LoVo (cell line): ENCODE results near the gene NEURL2.
A peak's percentile ranks its signal among the peaks of the same experiment; 100 is the strongest.
"Not testable (repeated sequence)": the region's sequence is repeated elsewhere in the genome, so short reads cannot be mapped to it uniquely, and the experiment has no call there.

Experiments used
- DNase-seq: peaks from one replicate; pipeline ENCODE4 v3.0.0-alpha.2; 2016; ENCODE audit warnings: low spot score

The NEURL2 gene

DNA sequence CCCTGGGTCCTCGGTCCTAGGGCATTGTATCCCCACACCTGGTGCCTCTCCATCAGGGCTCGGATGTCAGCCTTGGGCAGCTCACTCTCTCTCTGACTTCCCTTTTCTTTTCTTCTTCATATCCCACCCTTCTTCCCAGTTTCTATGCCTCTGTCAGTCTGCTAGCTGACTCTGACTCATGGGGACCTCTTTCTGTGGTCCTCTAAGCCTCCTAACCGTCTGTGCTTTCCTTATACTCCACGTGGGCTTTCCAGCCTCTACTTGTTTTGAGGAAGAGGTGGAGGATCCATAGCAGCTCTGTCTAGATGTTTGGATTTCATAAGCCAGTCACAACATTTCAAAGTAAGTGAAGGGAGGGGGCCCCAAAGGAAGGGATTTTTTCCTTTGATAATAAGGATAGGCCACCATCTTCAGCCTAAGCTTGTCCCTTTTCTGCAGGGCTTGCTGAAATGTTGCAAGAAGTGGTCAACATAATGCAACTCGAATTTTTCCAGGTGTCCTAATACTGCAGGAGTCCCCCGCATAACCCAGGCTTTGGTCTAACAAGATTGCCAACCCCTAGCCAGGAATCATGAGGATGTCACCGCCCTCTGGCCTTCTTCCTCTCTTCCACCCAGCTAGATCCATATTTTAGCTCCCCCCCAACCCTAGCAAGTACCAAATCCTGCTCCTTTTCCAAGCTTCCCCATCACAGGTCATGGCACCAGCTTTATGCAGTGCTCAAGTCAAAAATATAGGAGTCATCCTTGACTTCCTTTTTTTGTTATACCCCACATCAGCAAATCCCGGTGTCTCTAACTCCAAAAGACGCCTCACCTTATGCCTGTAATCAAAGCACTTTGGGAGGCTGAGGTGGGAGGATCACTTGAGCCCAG is 29.7 kb upstream of the NEURL2 start:
- DNase-seq = no peak

DNA sequence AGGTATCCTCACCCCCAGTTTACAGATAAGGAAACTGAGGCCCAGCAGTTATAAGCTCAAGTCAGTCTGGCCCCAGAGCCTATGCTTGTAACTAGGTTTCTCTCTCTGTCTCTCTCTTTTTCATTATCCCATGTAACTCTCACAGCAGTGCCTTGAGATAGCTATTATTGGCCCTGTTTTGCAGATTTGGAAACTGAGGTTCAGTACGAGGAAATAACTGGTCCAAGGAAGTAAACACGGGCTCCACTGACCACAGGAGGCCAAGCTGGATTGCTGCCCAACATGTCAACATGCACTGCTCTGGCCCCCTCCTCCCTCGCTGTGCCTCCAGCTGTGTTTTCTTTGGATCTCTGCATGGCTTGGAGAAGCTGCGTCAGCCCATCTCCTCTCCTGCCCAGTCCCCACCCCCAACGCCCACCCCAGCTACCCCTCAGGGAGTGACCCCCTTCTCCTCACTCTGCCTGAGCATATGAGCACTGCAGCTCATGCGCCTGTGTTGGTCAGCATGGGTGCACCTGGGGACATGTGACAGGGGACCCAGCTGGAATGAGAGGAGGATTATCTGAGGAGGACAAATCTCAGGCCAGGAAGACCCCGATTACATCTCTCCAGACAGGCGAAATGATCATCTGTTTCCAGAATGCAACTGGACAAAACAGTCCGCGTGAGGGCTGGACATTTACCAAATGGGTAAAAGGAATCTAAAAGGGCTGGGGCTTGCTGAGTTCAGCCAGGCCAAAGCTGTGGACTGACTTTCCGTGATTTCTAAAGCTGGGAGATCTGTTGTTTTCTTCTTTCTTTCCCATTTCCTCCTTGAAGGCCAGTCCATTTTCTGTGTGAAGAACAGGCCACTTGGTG is 28.8 kb upstream of the NEURL2 start:
- DNase-seq = no peak

DNA sequence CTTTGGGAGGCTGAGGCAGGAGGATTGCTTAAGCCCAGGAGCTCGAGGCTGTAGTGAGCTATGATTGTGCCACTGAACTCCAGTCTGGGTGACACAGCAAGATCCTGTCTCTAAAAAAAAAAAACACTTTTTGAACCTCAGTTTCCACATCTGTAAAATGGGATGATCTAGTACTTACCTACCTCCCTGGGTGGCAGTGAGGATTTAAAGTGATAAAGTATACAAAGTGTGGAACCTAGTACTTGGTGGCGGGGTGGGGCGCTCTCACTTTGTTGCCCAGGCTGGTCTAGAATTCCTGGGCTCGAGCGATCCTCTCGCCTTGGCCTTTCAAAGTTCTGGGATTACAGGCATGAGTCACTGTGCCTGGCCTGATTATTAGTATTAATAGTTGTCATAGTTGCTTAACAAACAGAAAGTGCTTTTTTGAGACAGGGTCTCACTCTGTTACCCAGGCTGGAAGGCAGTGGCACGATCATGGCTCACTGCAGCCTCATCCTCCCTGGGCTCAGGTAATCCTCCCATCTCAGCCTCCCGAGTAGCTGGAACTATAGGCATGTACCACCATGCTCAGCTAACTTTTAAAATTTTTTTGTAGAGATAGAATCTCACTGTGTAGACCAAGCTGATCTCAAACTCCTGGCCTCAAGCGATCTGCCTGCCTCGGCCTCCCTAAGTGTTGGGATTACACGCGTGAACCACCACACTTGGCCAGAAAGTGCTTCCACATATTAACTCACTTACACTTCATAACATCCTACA is 27.9 kb upstream of the NEURL2 start:
- no peak for DNase-seq

DNA sequence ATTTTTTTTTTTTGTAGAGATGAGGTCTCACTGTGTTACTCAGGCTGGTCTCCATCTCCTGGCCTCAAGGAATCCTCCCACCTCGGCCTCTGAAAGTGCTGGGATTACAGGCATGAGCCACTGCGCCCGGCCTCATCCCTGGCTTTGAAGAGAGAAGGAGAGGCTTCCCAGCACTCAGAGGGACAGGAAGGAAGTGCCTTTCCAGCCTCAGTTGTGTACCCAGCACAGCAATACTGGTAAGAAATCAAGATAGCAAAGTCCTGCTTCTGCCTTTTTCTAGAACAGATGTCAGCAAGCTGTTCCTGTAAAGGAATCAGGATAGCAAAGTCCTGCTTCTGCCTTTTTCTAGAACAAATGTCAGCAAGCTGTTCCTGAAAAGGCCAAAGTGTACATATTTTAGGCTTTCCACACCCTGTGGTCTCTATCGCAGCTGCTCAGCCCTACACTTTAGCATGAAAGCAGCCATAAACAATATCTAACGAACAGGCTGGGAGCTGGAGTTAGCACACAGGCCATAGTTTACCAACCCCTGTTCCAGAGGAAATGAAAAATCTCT is 27.3 kb upstream of the NEURL2 start:
- no peak for DNase-seq

DNA sequence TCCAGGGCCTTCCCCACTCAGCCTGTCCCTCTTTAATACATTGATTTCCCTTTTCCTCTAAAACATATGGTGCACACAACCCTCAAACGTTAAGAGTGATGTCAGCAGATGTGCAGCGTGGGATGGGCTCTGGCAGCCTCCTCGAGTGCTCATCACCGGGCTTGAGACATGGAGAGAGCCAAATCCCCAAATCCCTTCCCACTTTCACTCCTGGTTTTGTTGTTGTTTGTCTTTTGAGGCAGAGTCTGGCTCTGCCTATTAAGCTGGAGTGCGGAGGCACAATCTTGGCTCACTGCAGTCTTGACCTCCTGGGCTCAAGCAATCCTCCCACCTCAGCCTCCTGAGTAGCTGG is 26.8 kb upstream of the NEURL2 start:
- DNase-seq = no peak

DNA sequence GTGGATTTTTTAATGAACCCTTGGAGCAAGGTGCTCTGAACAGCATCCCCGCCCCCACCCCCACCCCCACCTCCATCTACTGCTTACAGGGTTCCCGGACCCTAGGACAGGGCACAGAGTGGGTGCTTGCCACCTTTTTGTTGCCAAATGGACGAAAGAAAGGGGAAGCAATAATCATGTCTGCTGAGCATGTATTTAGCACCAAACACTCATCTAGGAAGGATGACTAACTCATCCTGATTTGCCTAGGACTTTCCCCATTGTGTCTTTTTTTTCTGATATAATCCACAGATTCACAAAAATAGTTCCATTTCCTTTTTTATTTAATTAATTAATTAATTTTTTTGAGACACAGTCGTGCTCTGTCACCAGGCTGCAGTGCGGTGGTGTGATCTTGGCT is 22.1 kb upstream of the NEURL2 start:
- no peak for DNase-seq

DNA sequence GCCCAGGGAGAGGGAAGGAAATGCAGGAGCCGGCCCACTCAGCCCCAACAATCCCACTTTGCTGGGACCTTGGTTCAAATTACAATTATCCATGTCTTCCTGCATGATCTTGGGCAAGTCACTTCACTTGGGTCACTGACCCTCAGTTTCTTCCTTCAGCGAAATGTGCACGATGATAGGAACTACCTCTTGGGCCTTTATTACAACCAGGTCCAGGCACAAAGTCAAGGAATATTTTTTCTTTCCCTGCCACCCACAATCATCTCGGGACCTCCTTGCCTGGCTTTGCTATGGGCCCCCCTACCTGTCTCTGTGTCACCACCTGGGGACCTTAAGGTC is 21.3 kb upstream of the NEURL2 start:
- no peak for DNase-seq

DNA sequence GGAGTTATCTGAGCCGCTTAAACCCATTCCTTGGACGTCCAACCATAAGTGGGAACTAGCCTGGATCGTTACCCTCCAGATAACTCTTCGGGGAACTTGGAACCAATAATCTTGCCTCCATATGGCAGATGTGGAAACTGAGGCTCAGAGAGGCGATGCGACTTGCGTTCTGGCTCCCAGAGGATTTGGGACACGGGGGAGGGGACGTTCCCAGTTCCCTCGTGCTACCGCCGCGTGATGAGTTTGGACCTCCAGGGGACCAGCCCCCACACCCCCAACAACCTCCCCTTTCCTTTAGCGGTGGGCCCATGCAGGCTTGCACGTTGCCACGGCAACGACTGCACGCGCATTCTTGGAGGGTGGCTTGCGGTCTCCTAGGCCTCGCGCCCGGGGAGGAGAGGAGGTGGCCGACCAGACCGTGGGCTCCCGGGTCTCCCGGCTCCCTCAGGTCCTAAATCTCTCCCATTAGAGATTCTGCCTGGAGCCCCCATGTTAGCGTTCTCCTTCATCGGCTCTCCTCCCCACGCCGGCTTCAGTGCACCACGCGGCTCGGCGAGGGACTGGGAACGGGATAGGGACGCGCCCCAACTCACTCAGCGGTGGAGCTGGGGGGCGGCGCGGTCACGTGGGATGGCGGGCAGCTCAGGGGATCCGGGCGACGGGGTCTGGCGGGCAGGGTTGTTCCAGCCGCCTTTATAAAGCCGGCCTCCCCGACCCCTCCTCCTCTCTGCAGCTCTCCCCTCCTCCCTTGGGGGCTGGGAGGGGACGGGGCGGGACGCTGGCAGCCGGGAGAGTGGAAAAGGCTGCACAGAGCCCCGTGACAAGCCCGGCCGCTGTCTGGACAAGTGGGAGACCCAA is 20.7 kb upstream of the NEURL2 start, which contains the start of gene PLTP:
Gene PLTP (minus strand): TSS at position 670 of the 858 bp plus-strand sequence. CDS start 703 bp downstream, outside the sequence.
- no peak for DNase-seq

DNA sequence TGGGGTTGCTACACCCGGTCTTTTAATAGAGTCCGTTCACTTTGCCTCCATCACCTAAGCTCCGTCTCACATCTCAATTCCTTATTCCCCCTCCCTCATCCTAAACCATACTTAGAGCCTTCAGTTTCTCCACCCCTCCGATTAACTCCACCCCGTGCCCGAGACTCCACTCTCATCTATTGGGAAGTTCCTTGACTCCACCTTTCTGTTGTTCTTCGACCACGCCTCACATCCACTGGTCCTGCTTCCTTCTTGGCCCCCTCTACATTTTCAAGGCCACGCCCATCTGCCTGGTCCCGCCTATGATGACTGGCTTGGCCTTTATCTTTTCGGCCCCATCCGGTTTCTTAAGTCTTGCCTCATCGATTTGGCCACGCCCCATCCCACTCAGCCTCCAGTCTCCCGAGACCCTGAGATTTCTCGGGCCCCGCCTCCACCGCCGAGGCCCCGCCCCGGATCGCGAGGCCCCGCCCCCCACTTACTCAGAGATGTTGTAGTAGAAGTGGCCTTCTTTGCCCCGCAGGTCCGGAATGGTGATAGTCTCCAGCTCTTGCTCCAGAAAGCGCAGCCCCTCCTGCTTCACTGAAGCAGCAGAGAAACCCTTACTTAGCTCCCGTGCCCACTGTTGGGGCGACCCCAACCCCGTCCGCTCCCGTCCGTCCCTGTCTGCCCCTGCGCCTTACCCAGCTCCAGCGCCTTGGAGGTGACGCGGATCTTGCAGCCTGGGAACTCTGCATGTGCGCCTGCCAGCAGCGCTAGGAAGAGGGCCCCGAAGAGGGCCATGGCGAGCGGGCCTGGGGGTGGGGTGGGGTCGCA is 19.9 kb upstream of the NEURL2 start:
- peak; percentile 89 for DNase-seq

DNA sequence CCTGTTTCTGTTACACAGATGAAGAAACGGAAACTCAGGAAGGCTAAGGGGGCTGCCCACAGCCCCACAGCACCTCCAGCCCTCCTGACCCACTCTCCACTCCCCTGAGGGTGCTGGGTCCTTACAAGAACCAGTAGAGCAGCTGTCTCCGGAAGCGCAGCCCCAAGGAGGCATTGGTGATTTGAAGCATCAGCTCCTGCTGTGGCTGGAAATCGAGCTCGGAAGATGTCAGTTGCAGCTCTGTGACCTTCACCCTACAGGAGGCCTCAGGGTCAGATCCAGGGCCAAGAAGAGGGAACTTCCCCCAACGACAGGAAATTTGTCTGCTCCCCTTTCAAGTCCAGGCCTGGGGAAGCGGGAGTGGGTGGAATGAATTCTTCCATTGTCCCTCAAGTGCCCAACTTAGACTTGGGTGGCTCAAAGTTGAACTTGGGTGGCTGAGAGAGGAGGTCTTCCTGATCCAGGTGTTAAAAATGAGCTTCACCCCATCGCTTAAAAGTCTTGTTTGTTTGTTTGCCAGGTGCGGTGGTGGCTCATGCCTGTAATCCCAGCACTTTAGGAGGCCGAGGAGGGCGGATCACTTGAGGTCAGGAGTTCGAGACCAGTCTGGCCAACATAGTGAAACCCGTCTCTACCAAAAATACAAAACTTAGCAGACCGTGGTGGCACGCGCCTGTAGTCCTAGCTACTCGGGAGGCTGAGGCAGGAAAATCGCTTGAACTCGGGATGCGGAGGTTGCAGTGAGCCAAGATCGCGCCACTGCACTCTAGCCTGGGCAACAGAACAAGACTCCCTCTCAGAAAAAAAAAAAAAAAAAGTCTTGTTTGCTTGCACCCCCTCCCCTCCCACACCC is 19.0 kb upstream of the NEURL2 start:
- no peak for DNase-seq

DNA sequence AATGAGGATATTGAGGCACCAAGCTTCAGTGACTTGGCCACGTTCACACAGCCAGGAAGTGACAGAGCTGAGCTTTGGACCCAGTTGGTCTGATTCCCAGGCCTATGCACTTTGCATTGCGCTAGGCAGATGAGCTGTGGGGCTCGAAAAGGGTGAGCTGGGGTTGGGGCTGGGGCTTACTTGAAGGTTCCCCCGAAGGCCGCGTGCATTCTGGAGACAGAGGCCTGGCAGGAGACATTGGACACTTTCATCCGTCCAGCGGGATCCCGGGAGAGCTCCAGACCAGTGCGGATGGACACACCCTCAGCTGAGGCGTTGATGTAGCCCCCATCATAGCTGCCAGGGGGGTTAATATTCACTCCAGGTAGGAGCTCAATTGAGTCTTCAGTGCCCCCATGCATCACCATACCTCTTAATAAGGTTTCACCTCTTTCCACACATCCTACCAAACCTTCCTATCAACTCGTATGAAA is 18.4 kb upstream of the NEURL2 start:
- no peak for DNase-seq

DNA sequence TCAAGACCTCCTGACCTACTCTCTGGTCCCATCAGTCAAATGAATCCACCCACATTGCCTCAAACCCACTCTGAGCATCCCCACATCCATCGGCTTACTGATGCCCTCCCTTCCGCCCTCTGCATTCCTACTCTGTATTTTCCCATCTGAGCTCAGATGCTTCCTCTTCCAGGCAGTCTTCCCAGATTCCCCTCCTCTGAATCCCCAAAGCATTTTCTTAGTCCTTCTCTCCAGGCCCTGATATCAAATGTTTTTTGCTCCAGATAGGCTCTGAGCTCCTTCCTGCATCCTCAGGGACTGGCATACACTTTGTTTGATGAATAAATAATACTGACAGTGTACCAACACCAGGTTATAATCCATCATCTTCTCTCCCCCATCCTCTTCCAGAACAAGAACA is 17.1 kb upstream of the NEURL2 start:
- no peak for DNase-seq

DNA sequence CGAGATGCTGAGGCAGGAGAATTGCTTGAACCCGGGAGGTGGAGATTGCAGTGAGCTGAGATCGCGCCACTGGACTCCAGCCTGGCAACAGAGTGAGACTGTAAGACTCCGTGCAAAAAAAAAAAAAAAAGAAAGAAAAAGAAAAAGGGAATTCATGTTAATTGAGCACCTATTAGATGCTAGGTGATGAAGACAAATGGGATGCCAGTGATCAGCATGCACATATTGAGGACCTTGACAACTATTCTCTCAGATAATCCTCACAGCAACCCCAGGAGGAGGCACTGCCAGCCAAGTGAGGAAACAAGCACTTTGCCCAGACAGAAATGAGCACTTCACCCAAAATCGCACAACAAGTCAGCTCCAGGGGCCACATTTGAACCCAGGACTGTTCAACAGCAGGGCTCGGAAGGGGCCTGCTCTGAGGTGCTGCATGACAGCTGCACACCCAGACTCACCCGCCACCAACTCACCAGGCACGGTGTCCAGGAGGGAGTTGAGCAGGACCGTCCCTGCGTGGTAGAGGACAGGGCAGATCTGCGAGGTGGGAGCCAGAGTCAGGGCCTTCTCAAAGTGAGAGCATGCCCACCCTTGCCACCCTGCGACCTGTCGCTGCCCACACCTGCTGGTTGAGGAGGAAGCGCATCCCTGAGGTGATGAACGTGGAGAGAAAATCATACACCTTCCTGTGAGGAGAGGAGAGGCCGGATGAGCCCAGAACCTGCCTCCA is 16.4 kb upstream of the NEURL2 start:
- DNase-seq = no peak

DNA sequence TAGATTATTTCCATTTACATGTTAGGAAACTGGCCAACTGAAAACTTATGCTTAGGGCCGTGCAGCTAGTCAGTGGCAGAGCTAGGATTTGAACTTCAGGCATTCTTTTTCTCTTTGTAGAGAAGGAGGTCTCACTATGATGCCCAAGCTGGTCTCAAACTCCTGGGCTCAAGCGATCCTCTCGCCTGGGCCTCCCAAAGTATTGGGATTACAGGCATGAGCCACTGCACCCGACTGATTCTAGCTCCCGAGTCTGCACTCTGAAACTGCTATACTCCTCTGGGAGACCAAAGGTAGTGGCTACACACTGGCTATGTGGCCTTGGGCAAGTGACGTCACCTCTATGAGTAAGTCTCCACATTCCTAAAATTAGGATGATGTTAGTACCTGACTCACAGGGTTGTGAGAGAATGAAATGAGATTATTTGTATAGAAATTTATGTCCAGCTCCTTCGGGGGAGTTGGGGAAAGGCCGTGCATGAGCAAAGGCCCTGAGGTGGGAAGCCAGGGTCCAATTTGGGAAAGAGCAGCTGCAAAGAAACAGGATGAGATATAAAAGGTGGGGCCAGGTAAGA is 14.6 kb upstream of the NEURL2 start:
- DNase-seq = no peak

DNA sequence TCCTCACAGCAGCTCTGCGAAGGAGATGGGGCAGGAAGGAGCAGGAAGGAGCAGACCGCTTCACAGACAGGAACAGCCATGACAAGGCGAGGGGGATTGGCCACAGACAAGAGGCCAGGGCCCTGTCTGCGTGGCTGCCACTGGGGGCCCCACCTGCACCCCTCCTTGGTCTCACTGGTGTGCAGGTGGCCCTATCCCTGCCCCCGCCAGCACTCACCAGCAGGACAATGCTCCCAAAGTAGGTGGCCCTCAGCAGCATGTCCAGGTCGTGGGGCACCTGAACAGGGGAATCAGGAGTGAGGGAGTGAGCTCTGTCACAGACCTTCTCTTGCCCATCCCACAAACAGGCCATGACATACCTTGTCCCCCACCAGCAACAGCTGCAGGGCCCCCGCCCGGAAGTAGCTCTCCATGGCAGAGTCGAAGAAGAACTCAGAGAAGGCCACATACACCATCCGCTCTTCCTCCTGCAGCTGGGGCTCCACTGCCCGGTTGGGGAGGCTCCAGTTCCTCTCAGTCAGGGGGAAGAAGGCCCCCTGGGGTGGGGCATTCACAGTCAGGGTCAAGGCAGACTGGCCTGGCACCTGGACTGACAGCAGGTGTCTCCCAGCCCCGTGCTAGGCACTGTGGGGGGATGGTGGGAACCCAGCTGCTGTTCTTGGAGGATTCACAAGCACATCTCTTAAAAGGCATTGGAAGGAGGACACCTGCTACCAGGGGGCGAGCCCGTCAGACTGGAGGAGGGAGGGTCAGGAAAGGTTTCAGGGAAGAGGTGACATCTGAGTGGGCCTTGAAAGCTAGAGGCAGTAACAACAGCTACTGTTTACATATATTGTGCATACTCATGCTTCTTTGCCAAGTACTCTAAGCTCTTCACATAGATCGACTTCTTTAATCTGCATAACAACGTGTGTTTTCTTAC is 13.8 kb upstream of the NEURL2 start:
- DNase-seq = no peak

DNA sequence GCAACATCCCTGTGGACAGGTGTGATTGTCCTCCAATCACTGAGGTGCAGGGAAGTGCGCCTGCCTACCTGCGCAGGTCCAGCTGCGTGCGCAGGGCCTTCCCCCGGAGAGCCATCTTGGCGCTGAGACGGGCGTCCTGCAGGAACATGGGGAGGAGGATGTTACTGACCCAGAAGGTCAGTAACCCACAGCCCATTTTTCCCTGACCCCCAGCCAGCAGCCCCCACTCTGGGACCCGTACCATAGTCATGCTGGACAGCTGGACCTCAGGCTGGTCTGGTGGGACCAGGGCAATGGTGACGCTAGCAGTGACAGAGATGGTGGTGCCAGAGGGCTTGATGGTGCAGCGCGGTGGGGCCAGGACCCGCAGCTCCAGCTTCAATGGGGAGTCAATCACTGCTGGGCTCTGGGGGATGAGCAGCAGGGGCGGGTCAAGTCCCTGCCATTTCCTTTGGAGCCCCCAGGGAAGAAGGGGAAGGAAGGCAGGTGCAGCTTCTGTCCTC is 11.2 kb upstream of the NEURL2 start:
- no peak for DNase-seq

DNA sequence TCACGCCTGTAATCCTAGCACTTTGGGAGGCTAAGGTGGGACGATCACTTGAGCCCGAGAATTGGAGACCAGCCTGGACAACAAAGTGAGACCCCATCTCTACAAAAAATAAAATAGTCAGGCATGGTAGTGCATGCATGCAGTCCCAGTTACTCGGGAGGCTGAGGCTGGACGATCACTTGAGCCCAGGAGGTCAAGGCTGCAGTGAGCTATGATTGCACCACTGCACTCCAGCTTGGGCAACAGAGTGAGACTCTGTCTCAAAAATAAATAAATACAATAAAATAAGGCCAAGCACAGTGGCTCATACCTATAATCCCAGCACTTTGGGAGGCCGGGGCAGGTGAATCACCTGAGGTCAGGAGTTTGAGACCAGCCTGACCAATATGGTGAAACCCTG is 10.3 kb upstream of the NEURL2 start:
- DNase-seq = not testable (repeated sequence)
